CD14-positive monocyte (primary cell): ENCODE results near the gene KCNIP3. TPM values are rescaled to one million over a fixed set of nuclear protein-coding genes. Genes with fewer than 3 reads are reported as not detected.

Experiments used
- DNase-seq, 3 donors: peaks; one replicate each; pipeline ENCODE4 v3.0.0-alpha.2; 2011 to 2022
- H2AFZ ChIP-seq: 2 replicates; pipeline ENCODE4 v1.6.0; 2012; ENCODE audit warnings: mild to moderate bottlenecking, low read depth, low read length, inconsistent platforms; ENCODE audit not compliant: insufficient read depth, poor library complexity, severe bottlenecking
- H3K27ac ChIP-seq, 2 donors: 1 replicate in 1 of 2; 2 replicates in 1 of 2; pipeline ENCODE4 v1.5.1; 2012 to 2013; ENCODE audit warnings: low read length in 2 of 2, control low read depth in 1 of 2, inconsistent platforms in 1 of 2, low read depth in 1 of 2, mild to moderate bottlenecking in 1 of 2
- H3K27me3 ChIP-seq, 2 donors: one replicate each; pipeline versions ENCODE4 v1.6.0 to v1.6.1; 2011 to 2013; ENCODE audit warnings: low read length in 2 of 2; ENCODE audit not compliant: control insufficient read depth in 2 of 2, insufficient read depth in 2 of 2
- H3K36me3 ChIP-seq, 2 donors: replicated peaks in 1 of 2; 1 replicate in 1 of 2; 2 replicates in 1 of 2; pipeline versions ENCODE4 v1.5.1 to v1.6.1; 2012 to 2013; ENCODE audit warnings: low read length in 2 of 2, control low read depth in 1 of 2, inconsistent platforms in 1 of 2, mild to moderate bottlenecking in 1 of 2; ENCODE audit not compliant: insufficient read depth in 2 of 2, control insufficient read depth in 1 of 2
- H3K4me1 ChIP-seq, 2 donors: 1 replicate in 1 of 2; 2 replicates in 1 of 2; pipeline versions ENCODE4 v1.5.1 to v1.6.1; 2012 to 2013; ENCODE audit warnings: low read length in 2 of 2, control low read depth in 1 of 2, inconsistent platforms in 1 of 2, mild to moderate bottlenecking in 1 of 2, moderate library complexity in 1 of 2; ENCODE audit not compliant: insufficient read depth in 2 of 2, control insufficient read depth in 1 of 2
- H3K4me2 ChIP-seq: replicated peaks from 2 replicates; pipeline ENCODE3; 2012; ENCODE audit warnings: low read length, moderate library complexity, mild to moderate bottlenecking; ENCODE audit not compliant: poor library complexity, severe bottlenecking; ENCODE audit errors: extremely low read depth
- H3K4me3 ChIP-seq, 3 experiments: fragments of 200-600 bp in 1 of 3; sonication (generic) in 1 of 3; replicated peaks in 1 of 3; 1 replicate in 2 of 3; 2 replicates in 1 of 3; pipeline ENCODE4 v1.5.1; 2011 to 2013; ENCODE audit warnings: low read length in 3 of 3, mild to moderate bottlenecking in 3 of 3, control low read depth in 2 of 3, low read depth in 2 of 3, inconsistent platforms in 1 of 3, moderate library complexity in 1 of 3
- H3K79me2 ChIP-seq: 2 replicates; pipeline ENCODE4 v1.6.0; 2012; ENCODE audit warnings: mild to moderate bottlenecking, control low read depth, inconsistent platforms, low read length, moderate library complexity; ENCODE audit not compliant: insufficient read depth
- H3K9ac ChIP-seq: 2 replicates; pipeline ENCODE4 v1.6.0; 2017; ENCODE audit warnings: low read length, mild to moderate bottlenecking; ENCODE audit not compliant: insufficient read depth, poor library complexity, severe bottlenecking
- H3K9me3 ChIP-seq, 2 donors: replicated peaks in 1 of 2; 1 replicate in 1 of 2; 2 replicates in 1 of 2; pipeline versions ENCODE4 v1.5.1 to v1.6.1; 2012 to 2013; ENCODE audit warnings: low read length in 2 of 2, control low read depth in 1 of 2; ENCODE audit not compliant: control insufficient read depth in 1 of 2, insufficient read depth in 1 of 2
- H4K20me1 ChIP-seq: 2 replicates; pipeline ENCODE4 v1.6.0; 2012; ENCODE audit warnings: mild to moderate bottlenecking, low read length, control low read depth, moderate library complexity; ENCODE audit not compliant: insufficient read depth
- H3K27ac Mint-ChIP-seq, 7 donors: one replicate each; pipeline ENCODE4 v1.8.0; 2020; ENCODE audit warnings: mild to moderate bottlenecking in 7 of 7, mixed read lengths in 7 of 7, moderate library complexity in 6 of 7, inconsistent platforms in 2 of 7
- H3K27me3 Mint-ChIP-seq, 3 donors: one replicate each; pipeline ENCODE4 v1.8.0; 2021 to 2022; ENCODE audit warnings: low read depth in 3 of 3, mild to moderate bottlenecking in 3 of 3, mixed read lengths in 3 of 3, moderate library complexity in 3 of 3, inconsistent platforms in 1 of 3
- H3K36me3 Mint-ChIP-seq, 2 donors: one replicate each; pipeline ENCODE4 v1.8.0; 2020; ENCODE audit warnings: mixed read lengths in 2 of 2, inconsistent platforms in 1 of 2, mild to moderate bottlenecking in 1 of 2
- H3K4me1 Mint-ChIP-seq: one replicate; pipeline ENCODE4 v1.8.0; 2020; ENCODE audit warnings: mild to moderate bottlenecking, mixed read lengths
- H3K4me3 Mint-ChIP-seq, 2 donors: one replicate each; pipeline ENCODE4 v1.8.0; 2020; ENCODE audit warnings: mild to moderate bottlenecking in 2 of 2, mixed read lengths in 2 of 2, moderate library complexity in 1 of 2
- H3K9me3 Mint-ChIP-seq, 7 donors: one replicate each; pipeline ENCODE4 v1.8.0; 2020 to 2022; ENCODE audit warnings: mixed read lengths in 7 of 7, mild to moderate bottlenecking in 6 of 7, moderate library complexity in 6 of 7, inconsistent platforms in 2 of 7
- WGBS: methylation state at CpG from one replicate; pipeline ENCODE4 v1.1.5; 2013; ENCODE audit warnings: missing lambda C conversion rate; ENCODE audit not compliant: insufficient coverage; 5-methylcytosine and 5-hydroxymethylcytosine counted together
- intact Hi-C, 2 donors: fragments of 100-400 bp; cut with micrococcal nuclease; formaldehyde crosslinking; loops; one replicate each; pipeline versions ENCODE4 v1.15.0 to v1.15.1; 2023
- polyA plus RNA-seq, 3 donors: library from polyadenylated mRNA; depleted of rRNA in 1 of 3; unstranded in 2 of 3; stranded (reverse) in 1 of 3; fragments of 300-500 nt in 2 of 3; fragments of >200 nt in 1 of 3; fragmentation: Illumina TruSeq in 2 of 3; gene quantifications; 1 replicate in 2 of 3; 2 replicates in 1 of 3; pipeline ENCODE4 v1.2.3, GENCODE V29; 2012 to 2021
- TF ChIP-seq, protein P1 (sequence below): fragments of 200-600 bp; IDR thresholded peaks from one replicate; pipeline ENCODE4 v1.8.0; 2022; ENCODE audit warnings: antibody characterized with exemption, mild to moderate bottlenecking

The KCNIP3 gene
- polyA plus RNA-seq, 3 donors, result not detected

DNA sequence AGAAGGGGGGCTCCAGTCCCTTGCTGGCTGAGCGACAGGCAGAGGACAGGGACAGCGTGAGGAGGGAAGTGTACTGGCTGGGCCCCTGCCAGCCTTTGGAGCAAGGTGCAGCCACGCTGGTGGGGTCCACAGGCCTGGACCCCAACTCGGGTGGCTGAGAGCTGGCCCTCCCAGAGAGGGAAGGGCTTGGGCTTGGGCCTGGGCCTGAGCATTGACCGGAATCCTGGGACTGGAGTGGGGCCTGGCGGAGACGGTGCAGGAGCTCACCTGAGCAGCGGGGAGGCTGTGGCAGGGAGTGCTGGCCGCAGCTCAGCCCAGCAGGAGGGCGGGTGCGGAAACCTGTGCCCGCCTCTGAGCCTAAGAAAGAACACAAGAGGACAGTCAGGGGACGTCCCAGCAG lies 27.9 kb downstream of the KCNIP3 start:
- H3K9me3 Mint-ChIP-seq, result peaks cover 0 to 7% (median 1%) of the 10 kb centered on the region in 7 donors
- no peaks in the 10 kb centered on the region for H3K9me3 ChIP-seq
- H3K27ac ChIP-seq, result no peak overlapping the region
- peaks cover 0 to 7% (median 2%) of the 10 kb centered on the region in 3 donors for H3K27me3 Mint-ChIP-seq
- TF ChIP-seq, protein P1, sequence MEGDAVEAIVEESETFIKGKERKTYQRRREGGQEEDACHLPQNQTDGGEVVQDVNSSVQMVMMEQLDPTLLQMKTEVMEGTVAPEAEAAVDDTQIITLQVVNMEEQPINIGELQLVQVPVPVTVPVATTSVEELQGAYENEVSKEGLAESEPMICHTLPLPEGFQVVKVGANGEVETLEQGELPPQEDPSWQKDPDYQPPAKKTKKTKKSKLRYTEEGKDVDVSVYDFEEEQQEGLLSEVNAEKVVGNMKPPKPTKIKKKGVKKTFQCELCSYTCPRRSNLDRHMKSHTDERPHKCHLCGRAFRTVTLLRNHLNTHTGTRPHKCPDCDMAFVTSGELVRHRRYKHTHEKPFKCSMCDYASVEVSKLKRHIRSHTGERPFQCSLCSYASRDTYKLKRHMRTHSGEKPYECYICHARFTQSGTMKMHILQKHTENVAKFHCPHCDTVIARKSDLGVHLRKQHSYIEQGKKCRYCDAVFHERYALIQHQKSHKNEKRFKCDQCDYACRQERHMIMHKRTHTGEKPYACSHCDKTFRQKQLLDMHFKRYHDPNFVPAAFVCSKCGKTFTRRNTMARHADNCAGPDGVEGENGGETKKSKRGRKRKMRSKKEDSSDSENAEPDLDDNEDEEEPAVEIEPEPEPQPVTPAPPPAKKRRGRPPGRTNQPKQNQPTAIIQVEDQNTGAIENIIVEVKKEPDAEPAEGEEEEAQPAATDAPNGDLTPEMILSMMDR, result no peak
- H3K27me3 ChIP-seq, result no peaks in the 10 kb centered on the region
- H3K4me1 Mint-ChIP-seq, result no peaks in the 10 kb centered on the region
- no peak for DNase-seq
- H3K9ac ChIP-seq, result no peak overlapping the region
- no peak overlapping the region for H3K27ac Mint-ChIP-seq
- H3K36me3 Mint-ChIP-seq, result no peaks in the 10 kb centered on the region
- no peak overlapping the region for H3K4me3 Mint-ChIP-seq
- WGBS, result 97% methylated on average over 13 of the region's 13 CpGs
- H3K4me3 ChIP-seq, result no peak overlapping the region
- intact Hi-C loops, result no loop called here
- no peak overlapping the region for H2AFZ ChIP-seq
- no peaks in the 10 kb centered on the region for H4K20me1 ChIP-seq
- H3K4me1 ChIP-seq, result no peaks in the 10 kb centered on the region
- no peaks in the 10 kb centered on the region for H3K79me2 ChIP-seq
- no peaks in the 10 kb centered on the region for H3K36me3 ChIP-seq
- H3K4me2 ChIP-seq, result no peak overlapping the region

DNA sequence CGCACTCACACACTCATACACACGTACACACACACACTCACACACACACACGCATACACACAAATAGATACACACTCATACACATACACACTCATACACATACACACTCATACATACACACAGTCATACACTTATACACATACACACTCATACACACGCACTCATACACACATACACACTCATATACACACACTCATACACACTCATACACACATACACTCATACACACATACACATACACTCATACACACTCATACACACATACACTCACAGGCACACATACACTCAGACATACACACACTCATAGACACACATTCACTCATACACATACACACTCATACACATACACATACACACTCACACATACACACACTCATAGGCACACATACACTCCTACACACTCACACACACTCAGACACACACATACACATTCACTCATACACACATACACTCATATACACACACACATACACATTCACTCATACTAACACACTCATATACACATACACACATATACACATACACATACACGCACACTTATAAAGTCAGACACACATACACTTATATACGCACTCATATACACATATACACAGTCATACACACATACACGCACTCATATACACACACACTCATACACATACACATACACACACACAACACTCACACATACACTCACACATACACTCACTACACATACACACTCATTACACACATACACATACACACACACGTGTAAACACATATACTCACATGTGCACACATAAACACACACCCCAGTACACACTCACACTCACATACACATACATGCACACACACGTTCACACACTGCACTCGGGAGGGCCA lies 28.7 kb downstream of the KCNIP3 start:
- H3K4me1 Mint-ChIP-seq, result no peaks in the 10 kb centered on the region
- no peak overlapping the region for H2AFZ ChIP-seq
- H3K27ac Mint-ChIP-seq, result no peak overlapping the region
- DNase-seq, result no peak
- H3K4me3 ChIP-seq, result no peak overlapping the region
- H3K27me3 ChIP-seq, result no peaks in the 10 kb centered on the region
- no peaks in the 10 kb centered on the region for H3K79me2 ChIP-seq
- H4K20me1 ChIP-seq, result no peaks in the 10 kb centered on the region
- no peak overlapping the region for H3K27ac ChIP-seq
- no peak overlapping the region for H3K4me2 ChIP-seq
- WGBS, result 97% methylated on average over 10 of the region's 10 CpGs
- no peaks in the 10 kb centered on the region for H3K4me1 ChIP-seq
- H3K27me3 Mint-ChIP-seq, result peaks cover 0 to 7% (median 2%) of the 10 kb centered on the region in 3 donors
- no peak overlapping the region for H3K9ac ChIP-seq
- intact Hi-C loops, result no loop called here
- H3K9me3 Mint-ChIP-seq, result peaks cover 0 to 7% (median 1%) of the 10 kb centered on the region in 7 donors
- H3K36me3 ChIP-seq, result no peaks in the 10 kb centered on the region
- TF ChIP-seq, protein P1, result no peak
- no peak overlapping the region for H3K4me3 Mint-ChIP-seq
- H3K36me3 Mint-ChIP-seq, result no peaks in the 10 kb centered on the region
- H3K9me3 ChIP-seq, result no peaks in the 10 kb centered on the region
